ENCODE results near the gene PABPN1L.

Gene PABPN1L

DNA sequence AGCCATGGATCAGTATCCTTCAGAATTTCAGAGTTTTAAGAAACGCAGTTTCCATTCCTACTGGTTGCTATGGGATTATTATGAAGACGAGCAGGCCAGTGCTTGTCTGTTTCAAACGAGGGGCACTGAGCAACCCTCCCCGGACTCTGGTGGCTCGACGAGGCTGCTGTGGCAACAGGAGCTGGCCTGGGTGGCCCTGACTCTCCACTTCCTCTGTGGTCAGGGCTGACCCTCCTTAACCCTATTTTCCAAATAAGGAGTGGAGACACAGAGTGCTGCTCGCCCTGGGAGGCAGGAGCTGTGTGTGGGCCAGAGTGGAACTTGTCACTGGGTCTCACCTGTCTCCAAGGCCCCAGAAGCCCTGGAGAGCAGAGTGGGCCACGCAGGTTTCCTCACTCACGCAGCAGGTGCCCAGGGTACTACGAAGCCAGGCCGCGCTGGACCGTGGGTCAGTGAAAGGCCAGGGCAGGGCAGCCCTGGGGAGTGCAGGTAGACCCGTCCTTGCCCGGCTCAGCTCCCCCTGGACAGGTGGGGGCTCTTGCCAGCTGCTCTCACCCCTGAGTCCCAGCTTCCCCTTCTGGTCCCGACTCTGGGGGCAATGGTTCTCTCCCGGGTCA is 13.0 kb downstream of the PABPN1L start:
- H3K4me3 ChIP-seq (ENCODE audit: low read length): no peak overlapping the region
- H3K4me2 ChIP-seq (ENCODE audit: low read depth, low read length): no peak overlapping the region
- H3K27me3 ChIP-seq (replicated peaks; ENCODE audit: insufficient read depth, low read length): no peaks in the 10 kb centered on the region
- no peak overlapping the region for H3K27ac ChIP-seq (ENCODE audit: low read length)
- TF ChIP-seq EZH2 (optimal IDR thresholded peaks at IDR 0.05; ENCODE audit: low read depth, low read length): no peak
- TF ChIP-seq EZH2phosphoT487 (IDR thresholded peaks at IDR 0.05; ENCODE audit: low read length): no peak
- TF ChIP-seq, protein P1, sequence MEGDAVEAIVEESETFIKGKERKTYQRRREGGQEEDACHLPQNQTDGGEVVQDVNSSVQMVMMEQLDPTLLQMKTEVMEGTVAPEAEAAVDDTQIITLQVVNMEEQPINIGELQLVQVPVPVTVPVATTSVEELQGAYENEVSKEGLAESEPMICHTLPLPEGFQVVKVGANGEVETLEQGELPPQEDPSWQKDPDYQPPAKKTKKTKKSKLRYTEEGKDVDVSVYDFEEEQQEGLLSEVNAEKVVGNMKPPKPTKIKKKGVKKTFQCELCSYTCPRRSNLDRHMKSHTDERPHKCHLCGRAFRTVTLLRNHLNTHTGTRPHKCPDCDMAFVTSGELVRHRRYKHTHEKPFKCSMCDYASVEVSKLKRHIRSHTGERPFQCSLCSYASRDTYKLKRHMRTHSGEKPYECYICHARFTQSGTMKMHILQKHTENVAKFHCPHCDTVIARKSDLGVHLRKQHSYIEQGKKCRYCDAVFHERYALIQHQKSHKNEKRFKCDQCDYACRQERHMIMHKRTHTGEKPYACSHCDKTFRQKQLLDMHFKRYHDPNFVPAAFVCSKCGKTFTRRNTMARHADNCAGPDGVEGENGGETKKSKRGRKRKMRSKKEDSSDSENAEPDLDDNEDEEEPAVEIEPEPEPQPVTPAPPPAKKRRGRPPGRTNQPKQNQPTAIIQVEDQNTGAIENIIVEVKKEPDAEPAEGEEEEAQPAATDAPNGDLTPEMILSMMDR (IDR thresholded peaks at IDR 0.05; ENCODE audit: low read length): no peak
- no peaks in the 10 kb centered on the region for H4K20me1 ChIP-seq (ENCODE audit: insufficient read depth, low read length)
- no peaks in the 10 kb centered on the region for H3K9me2 ChIP-seq (replicated peaks; ENCODE audit: insufficient read depth, low read length)
- H3K4me1 ChIP-seq (ENCODE audit: low read length): no peaks in the 10 kb centered on the region
- no peak for DNase-seq
- H3K36me3 ChIP-seq (replicated peaks; ENCODE audit: insufficient read depth, low read length): no peaks in the 10 kb centered on the region
- no peak overlapping the region for H3K9ac ChIP-seq (ENCODE audit: low read length)
- H3K9me3 ChIP-seq (replicated peaks; ENCODE audit: insufficient read depth, low read length): no peaks in the 10 kb centered on the region
- H3K79me2 ChIP-seq (ENCODE audit: low read length): peaks cover 14% of the 10 kb centered on the region
- no peaks in the 10 kb centered on the region for H3F3A ChIP-seq (ENCODE audit: insufficient read depth, low read length)
- H2AFZ ChIP-seq (ENCODE audit: low read length): no peak overlapping the region

DNA sequence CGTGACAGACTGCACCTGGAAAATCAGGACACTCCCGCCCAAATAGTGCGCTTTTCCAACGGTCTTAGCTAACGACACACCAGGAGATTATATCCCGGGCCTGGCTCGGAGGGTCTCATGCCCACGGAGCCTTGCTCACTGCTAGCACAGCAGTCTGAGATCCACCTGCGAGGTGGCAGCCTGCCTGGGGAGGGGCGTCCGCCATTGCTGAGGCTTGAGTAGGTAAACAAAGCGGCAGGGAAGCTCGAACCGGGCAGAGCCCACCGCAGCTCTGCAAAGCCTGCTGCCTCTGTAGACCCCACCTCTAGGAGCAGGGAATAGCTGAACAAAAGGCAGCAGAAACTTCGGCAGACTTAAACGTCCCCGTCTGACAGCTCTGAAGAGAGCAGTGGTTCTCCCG is 14.8 kb downstream of the PABPN1L start:
- Histone ChIP-seq H3K27ac (ENCODE audit: low read length) (no peak overlapping the region), H3K79me2 (ENCODE audit: low read length) (no peaks in the 10 kb centered on the region), H3K4me3 (ENCODE audit: low read length) (no peak overlapping the region), H4K20me1 (ENCODE audit: insufficient read depth, low read length) (no peaks in the 10 kb centered on the region), H3K4me2 (ENCODE audit: low read depth, low read length) (no peak overlapping the region), H3K9me2 (replicated peaks; ENCODE audit: insufficient read depth, low read length) (no peaks in the 10 kb centered on the region), H3K9ac (ENCODE audit: low read length) (no peak overlapping the region), H3K4me1 (ENCODE audit: low read length) (no peaks in the 10 kb centered on the region), H3K27me3 (replicated peaks; ENCODE audit: insufficient read depth, low read length) (no peaks in the 10 kb centered on the region), H3F3A (ENCODE audit: insufficient read depth, low read length) (no peaks in the 10 kb centered on the region), H2AFZ (ENCODE audit: low read length) (no peak overlapping the region), H3K9me3 (replicated peaks; ENCODE audit: insufficient read depth, low read length) (no peaks in the 10 kb centered on the region), H3K36me3 (replicated peaks; ENCODE audit: insufficient read depth, low read length) (no peaks in the 10 kb centered on the region)
- DNase-seq: no peak
- TF ChIP-seq EZH2 (optimal IDR thresholded peaks at IDR 0.05; ENCODE audit: low read depth, low read length) (no peak), EZH2phosphoT487 (IDR thresholded peaks at IDR 0.05; ENCODE audit: low read length) (no peak)
- TF ChIP-seq, protein P1 (IDR thresholded peaks at IDR 0.05; ENCODE audit: low read length): no peak

DNA sequence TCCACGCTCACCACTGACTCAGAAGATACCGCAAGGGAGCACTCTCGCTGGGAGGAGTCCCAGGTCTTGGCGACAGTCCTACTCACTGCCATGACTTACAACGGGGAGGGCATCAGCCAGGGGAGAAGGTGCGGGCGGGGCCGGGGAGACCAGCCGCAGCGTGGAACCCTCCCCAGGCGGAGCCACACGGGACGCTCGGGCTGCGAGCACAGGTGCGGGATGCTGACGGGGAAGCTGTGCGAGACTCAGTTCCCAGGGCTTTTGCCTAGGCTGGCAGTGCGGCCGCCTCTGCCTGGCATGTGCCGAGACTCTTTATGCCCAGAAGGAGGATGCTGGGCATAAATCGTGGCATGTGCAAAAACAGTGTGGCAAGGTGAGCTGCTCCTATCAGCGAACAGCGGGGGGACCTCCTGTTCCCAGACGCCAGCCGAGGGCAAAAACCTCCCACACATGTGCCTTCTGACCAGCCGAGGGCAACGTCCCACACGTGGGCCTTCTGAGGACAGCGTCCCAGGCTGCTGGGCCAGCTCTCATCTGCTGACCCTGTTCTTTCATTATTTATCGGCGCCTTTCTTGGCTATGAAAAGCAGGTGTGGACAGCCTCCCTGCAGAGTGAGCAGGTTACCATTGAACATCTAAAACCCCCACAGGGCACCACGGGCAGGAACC is 15.8 kb downstream of the PABPN1L start:
- H3K4me2 ChIP-seq (ENCODE audit: low read depth, low read length): no peak overlapping the region
- no peaks in the 10 kb centered on the region for H4K20me1 ChIP-seq (ENCODE audit: insufficient read depth, low read length)
- no peak for DNase-seq

More for the DNA sequence above, 15.8 kb downstream of the PABPN1L start:
- H3K79me2 ChIP-seq (ENCODE audit: low read length): no peaks in the 10 kb centered on the region
- no peak overlapping the region for H3K9ac ChIP-seq (ENCODE audit: low read length)
- no peaks in the 10 kb centered on the region for H3K27me3 ChIP-seq (replicated peaks; ENCODE audit: insufficient read depth, low read length)
- TF ChIP-seq EZH2phosphoT487 (IDR thresholded peaks at IDR 0.05; ENCODE audit: low read length) (no peak), EZH2 (optimal IDR thresholded peaks at IDR 0.05; ENCODE audit: low read depth, low read length) (no peak)
- TF ChIP-seq, protein P1 (IDR thresholded peaks at IDR 0.05; ENCODE audit: low read length): no peak
- no peaks in the 10 kb centered on the region for H3K4me1 ChIP-seq (ENCODE audit: low read length)
- no peaks in the 10 kb centered on the region for H3K36me3 ChIP-seq (replicated peaks; ENCODE audit: insufficient read depth, low read length)
- H3K9me3 ChIP-seq (replicated peaks; ENCODE audit: insufficient read depth, low read length): no peaks in the 10 kb centered on the region
- no peaks in the 10 kb centered on the region for H3F3A ChIP-seq (ENCODE audit: insufficient read depth, low read length)
- H2AFZ ChIP-seq (ENCODE audit: low read length): no peak overlapping the region
- no peak overlapping the region for H3K27ac ChIP-seq (ENCODE audit: low read length)
- no peaks in the 10 kb centered on the region for H3K9me2 ChIP-seq (replicated peaks; ENCODE audit: insufficient read depth, low read length)
- H3K4me3 ChIP-seq (ENCODE audit: low read length): no peak overlapping the region

Data from MM.1S (cell line).